DMS 273 (cell line): Measurements from ENCODE around the gene MOB2.

ENCODE experiments used
- DNase-seq: peaks from one replicate; lab custom pipeline; 2025; ENCODE audit not compliant: unreplicated experiment; lab: John Stamatoyannopoulos, UW

The MOB2 gene

GRCh38 chr11:1458340-1459218, 28.0 kb downstream of the MOB2 start:
- peak; percentile 55 for DNase-seq

DNA sequence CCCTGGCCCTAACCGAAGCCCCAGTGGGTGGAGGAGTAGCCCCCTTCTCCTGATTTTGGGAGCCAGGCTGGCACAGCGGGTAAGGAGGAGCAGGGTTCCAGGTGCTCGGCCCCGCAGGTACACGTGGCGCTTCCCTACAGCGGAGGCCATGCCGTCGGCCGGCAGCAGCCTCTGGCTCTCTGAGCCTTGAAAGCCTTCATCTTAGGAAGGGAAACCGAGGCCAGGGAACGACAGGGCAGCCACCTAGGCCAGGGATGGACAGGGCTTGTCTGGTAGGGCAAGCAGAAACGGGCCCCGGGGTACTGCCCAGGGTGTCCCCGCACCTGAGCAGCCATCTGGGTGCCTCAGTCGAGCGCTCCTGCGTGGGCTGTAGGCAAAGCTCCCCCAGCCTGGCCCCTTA, 28.7 kb downstream of the MOB2 start:
- DNase-seq = no peak

DNA sequence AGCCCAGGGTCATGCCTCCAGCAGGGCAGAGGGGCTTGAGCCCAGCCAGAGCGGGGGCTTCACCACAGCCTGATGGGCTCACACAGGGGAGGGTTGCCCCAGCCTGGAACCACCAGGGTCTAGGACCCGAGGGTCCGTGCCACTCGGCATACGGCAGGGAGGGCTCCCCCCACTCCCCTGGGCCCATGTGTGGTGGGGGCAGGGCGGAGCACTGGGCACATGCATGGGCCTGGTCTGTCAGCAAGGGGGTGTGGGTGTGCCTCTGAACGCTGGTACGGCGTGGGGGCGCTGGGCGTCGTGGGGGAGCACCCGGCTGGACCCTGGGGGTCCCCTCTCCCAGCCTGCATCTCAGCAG, 29.3 kb downstream of the MOB2 start:
- DNase-seq = no peak

DNA sequence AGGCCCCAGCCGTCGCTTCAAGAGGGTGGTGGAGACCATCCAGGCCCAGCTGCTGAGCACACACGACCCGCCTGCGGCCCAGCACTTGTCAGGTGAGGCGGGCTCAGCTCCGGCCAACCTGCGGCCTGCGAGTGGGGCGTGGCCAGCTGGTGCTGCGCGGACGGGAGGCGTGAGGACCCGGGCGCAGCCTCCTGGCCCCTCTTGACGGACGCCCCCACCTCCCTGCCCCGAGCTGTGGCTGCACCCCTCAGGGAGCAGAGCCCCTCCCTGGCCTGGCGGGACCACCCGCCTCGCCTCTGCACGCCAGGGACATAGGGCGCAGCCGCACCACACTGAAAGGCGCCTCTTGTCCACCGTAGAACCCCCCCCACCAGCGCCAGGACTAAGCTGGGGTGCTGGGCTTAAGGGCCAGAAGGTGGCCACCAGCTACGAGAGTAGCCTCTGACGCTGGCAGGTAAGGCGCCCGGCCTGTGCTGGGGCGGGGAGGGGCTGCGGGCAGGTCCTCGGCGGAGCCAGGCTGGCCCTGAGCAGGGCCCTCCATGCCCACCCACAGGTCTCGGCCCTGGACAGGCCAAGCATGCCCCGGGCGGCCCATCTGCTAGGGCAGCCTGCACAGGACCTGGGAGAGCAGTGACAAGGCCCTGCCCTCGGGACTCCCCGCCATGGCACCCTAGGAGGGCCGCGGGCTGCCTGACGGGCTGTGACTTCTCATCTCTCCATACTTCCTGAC, 29.8 kb downstream of the MOB2 start:
- no peak for DNase-seq

DNA sequence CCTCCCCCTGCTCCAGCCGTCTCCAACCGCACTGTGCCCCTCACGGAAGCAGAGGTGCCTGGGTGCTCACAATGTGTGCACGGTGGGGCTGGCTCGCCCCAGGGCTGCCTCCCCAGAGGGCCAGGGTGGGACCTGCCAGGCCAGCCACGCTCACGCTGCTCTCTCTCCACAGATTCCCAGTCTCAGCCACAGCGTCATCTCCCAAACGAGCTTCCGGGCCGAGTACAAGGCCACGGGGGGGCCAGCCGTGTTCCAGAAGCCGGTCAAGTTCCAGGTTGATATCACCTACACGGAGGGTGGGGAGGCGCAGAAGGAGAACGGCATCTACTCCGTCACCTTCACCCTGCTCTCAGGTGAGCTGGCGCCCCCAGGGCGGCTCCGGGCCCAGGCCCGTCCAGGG, 30.4 kb downstream of the MOB2 start:
- no peak for DNase-seq

GRCh38 chr11:1455763-1456060, 30.9 kb downstream of the MOB2 start:
- DNase-seq = no peak

DNA sequence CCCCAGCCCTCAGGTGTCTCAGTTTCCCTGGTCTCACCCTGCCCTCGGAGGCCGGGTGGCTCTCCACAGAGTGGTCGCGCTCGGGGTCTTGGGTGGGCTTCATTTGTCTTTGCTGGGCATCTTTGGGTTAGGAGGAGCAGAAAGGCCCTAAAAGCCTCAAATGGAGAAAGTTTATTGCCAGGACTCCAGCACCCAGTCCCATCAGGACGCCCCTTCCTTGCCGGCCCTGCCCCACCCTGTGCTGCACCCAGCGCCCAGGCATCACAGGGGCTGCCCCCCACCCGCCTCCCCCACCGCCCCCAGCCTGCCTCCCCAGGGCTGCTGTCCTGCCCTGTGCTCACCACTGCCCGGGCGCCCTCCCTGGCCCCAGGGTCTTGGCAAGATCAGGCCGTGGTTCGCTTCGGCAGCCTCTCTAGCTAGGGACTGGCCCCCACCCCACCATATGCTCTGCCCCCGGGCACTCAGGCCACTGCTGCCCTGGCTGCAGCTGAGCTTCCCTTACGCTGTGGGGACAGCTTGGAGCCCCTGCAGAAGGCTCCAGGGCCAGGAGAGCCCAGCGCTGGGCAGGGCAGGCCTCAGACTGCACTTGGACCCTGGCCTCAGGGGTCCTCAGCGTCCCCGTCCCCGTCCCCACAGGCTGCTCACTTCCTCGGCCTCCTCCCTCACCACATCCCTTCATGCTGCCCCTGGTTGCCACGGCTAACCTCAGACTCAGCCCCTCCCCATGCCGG, 31.4 kb downstream of the MOB2 start:
- no peak for DNase-seq

GRCh38 chr11:1454576-1454975, 32.0 kb downstream of the MOB2 start:
- DNase-seq = no peak

DNA sequence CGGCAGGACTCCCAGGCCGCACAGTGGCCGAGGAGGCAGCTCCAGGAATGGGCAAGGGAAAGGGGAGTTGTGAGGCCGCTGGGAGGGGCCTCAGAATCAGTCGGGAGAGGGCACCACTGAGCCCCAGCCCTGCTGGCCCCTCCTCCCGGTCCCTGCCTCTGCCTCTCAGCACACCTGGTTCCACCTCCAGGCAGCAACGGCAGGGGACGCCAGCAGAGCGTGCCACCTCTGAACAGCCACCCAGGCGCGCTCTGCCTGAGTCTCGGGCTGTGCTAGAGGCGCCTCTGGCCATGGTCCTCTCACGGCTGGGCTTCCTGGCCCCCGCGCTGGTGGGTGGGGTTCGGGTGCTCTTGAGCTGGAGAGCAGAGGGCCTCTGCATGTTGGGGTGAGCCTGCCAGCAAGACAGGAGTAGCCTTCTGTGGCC, 33.0 kb downstream of the MOB2 start:
- peak; percentile 25 for DNase-seq

DNA sequence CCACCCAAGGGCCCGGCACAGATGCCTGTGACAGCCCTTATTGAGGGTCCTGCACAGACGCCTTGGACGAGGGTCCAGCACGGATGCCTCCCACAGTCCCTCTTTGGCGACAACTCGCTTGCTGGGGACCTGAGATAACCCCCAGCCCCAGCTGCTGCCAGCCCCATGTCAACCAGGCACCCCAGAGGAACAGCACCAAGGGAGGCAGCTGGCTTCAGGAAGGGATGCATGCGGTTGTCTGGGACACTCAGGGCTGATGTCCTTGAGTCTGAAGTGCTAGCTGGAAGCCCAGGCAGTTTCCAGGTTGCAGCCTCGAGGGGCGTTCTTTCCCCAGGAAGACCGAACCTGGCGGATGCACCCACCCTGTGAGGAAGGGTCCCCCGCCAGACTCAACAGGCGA, 33.8 kb downstream of the MOB2 start:
- no peak for DNase-seq

- DNase-seq = no peak
Measured at GRCh38 chr11:1451781-1452470, 34.7 kb downstream of the MOB2 start.

DNA sequence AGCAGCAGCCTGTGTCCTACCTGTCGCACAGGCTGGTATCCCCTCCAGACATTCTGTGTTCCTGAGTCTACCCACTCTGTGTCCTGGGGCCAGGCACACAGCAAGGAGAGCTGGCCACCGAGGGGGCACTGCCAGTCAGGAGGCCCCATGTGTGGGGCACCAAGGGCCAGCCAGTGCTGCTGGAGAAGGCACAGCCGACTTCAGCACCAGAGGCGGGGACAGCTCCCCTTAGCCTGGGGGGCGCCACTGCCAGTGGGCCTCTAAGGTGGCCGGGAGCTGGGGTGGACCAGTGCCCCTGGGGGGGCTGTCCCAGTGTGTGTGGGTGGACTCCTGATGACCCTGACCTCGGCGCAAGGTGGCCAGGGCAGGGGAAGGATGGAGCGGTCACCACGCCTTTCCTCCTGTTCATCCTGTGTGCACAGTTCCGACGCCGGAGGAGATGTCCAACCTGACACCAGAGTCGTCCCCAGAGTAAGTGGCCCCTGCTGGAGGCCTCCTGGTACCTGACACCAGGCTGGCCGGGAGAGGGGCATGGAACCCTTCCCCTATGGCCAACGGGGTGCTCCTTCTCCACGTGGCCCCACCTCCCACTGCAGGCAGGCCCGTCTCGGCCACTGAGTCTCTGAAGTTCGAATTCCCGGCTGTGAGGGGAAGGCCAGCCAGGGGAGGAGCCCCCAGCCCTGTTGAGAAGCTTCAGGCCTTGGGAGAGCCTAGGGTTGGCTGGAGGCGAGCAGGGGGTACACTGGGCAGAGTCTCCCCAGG, 35.4 kb downstream of the MOB2 start:
- DNase-seq = no peak

- DNase-seq = no peak
Measured at GRCh38 chr11:1450344-1450875, 36.2 kb downstream of the MOB2 start.

- DNase-seq = no peak
Measured at GRCh38 chr11:1449490-1450243, 36.9 kb downstream of the MOB2 start.

GRCh38 chr11:1448882-1449281, 37.7 kb downstream of the MOB2 start:
- no peak for DNase-seq

DNA sequence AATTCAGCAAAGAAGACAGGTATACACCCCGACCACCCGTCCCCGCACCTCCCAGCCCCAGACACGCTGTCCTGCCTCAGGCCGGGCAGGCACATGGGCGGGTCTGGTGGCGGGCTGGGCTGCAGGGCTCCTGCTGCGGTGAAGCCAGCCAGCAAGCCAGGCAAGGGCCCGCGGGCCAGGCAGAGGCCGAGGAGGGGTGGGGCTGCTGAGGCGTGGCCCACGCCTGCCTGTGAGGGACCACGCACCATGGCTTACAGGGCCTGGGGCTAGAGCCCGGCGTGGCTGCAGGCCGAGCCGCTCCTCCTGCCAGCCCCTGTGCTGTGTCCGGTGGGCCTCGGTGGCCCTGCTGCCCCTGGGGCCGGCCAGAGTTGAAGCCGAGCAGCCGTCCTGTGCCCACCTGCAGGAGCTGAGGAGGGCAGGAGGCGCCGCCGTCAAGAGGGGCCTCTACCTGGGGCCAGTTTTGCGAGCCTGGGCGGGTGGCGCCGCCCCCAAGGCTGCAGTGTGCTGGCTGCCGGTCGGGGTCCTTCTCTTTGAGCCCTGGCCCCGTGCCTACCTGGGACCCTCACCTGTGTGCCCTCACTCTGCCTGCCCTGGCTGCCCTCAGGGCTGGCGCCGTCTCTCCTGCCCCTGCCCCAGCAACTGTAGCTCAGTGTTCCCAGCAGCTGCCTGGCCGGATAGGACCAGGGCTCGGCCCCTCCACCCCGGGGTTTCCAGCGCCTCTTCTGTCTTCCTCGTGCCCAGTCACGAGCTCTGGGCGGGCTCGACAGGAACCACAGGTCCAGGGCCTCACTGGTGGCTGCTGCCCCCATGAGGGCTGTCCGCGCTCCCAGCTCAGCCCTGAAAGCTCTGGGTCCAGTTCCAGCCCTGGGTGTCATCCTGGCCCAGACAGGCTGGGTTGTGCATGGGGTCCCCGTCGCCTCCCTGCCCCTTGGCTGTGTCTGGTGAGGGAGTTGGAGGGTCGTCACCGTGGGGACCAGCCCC, 38.4 kb downstream of the MOB2 start:
- no peak for DNase-seq

GRCh38 chr11:1446623-1447022, 40.0 kb downstream of the MOB2 start:
- DNase-seq = no peak

DNA sequence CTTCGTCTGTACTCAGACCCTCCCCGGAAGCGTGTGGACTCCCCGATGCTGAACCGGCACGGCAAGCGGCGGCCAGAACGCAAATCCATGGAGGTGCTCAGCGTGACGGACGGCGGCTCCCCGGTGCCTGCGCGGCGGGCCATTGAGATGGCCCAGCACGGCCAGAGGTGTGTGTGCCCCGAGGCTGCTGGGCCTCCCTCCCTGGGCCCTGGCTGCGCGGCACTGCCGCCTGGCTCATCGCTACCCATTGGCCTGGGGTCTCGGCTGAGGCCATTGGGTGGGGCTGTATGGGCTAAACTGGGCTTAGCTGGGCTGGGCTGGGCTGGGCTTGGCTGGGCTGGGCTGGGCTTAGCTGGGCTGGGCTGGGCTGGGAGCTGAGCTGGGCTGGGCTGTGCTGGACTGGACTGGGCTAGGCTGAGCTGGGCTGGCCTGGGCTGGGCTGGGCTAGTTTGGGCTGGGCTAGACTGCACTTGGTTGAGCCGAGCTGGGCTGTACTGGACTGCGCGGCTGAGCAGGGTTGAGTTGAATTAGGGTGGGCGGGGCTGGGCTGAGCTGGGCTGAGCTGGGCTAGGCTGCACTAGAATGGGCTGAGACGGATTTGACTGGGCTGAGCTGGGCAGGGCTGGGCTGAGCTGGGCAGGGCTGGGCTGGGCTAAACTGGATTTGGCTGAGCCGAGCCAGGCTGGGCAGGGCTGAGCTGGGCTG, 40.7 kb downstream of the MOB2 start:
- no peak for DNase-seq
